Fibroblast of skin of abdomen (primary cell): Measurements from ENCODE around the gene SYNGR1.
A peak's percentile ranks its signal among the peaks of the same experiment; 100 is the strongest.
"Not testable (repeated sequence)": the region's sequence is repeated elsewhere in the genome, so short reads cannot be mapped to it uniquely, and the experiment has no call there.

Experiments used
- DNase-seq: peaks from one replicate; pipeline ENCODE4 v3.0.0-alpha.2; 2013

Gene SYNGR1

DNA sequence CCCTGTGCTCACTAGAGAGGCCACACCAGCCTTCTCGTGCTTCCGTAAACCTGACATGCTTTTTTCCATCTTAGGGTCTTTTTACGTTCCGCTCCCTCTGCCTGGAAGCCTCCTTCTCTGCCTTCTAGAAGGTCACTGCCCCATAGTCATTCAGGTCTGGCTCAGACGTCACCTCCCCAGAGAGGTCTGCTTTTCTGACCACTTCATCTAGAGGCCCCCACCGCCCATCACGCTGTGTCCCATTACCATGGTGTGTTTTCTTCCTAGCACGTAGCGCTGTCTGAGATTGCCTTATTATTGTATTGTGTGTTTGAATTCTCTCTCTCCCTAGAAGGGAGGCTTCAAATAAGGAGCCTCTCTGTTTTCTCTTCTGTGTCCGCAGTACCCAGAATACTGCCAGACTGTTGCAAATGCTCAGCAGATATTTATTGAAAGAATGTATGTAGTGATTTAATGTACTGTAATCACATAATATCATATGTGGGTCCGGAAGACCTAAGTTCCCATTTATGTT lies 59.8 kb downstream of the SYNGR1 start:
- no peak for DNase-seq

DNA sequence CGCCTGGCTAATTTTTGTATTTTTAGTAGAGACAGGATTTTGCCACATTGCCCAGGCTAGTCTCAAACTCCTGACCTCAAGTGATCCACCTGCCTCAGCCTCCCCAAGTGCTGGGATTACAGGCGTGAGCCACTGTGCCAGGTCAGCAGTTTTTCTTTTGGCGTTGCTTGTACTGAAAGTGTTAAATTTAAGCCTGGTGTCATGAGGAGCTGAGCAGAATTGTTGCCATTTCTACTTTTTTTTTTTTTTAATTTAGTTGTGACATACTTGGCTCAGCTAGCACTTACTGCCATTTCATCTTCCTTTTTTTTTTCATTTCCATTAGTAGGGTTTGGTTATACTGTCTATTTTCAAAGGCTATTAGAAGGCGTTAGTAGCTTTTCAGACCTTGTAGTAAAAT lies 60.5 kb downstream of the SYNGR1 start:
- DNase-seq: no peak

DNA sequence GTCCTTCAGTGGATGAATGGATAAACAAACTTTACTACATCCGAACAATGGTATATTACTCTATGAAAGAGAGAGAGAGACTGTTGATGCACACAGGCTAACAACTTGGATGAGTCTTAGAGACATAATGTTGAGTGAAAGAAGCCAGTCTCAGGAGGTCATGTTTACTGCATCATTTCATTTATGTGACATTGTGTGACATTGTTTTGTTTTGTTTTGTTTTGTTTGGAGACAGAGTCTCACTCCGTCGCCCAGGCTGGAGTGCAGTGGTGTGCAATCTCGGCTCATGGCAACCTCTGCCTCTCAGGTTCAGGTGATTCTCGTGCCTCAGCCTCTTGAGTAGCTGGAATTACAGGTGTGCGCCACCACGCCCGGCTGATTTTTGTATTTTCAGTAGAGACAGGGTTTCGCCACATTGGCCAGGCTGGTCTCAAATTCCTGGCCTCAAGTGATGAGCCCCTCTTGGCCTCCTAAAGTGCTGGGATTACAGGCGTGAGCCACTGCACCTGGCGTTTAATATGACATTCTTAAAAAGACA lies 62.1 kb downstream of the SYNGR1 start:
- DNase-seq: not testable (repeated sequence)

DNA sequence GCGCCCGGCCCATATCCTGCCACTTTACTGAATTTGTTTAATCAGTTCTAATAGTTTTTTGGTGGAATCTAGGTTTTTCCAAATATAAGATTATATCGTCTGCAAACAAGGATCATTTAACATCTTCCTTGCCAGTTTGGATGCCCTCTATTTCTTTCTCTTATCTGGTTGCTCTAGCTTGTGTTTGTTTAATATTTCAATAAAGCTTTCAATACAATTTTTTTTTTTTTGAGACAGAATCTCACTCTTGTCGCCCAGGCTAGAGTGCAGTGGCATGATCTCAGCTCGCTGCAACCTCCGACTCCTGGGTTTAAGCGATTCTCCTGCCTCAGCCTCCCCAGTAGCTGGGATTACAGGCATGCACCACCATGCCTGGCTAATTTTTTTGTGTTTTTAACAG lies 63.4 kb downstream of the SYNGR1 start:
- DNase-seq: not testable (repeated sequence)

DNA sequence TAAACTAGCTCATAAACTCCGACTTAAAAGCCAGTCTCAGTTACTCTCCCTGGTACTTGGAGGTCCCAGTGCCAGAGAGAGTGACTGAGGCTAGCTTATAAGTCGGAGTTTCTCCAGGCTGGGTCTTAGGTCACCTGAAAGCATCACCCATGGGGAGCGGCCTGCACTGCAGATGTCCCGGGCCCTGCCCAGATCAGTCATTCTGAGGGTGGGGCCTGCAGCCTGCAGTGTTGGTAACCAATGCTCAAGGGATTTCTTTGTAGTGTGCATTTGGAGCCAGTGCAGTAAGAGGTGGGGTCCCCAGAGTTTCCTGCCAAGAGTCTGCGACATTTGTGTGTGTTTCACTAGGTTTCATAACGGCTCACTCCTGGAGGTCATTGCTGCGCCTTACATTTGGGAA lies 64.6 kb downstream of the SYNGR1 start:
- no peak for DNase-seq

DNA sequence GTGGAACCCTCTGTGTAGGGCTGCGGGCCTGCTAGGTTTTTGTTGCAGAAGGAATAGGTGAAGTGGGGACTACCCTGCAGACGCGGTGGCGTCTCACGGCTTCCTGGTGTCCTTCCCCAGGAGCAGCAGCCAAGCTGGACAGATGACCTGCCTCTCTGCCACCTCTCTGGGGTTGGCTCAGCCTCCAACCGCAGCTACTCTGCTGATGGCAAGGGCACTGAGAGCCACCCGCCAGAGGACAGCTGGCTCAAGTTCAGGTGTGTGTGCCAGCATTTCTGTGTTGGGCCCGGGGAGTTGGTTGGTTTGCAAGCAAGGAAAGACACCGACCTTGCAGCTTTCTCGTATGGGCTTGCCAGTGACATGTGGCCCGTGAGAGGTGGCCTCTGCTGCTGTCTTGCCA lies 65.1 kb downstream of the SYNGR1 start:
- DNase-seq: no peak

DNA sequence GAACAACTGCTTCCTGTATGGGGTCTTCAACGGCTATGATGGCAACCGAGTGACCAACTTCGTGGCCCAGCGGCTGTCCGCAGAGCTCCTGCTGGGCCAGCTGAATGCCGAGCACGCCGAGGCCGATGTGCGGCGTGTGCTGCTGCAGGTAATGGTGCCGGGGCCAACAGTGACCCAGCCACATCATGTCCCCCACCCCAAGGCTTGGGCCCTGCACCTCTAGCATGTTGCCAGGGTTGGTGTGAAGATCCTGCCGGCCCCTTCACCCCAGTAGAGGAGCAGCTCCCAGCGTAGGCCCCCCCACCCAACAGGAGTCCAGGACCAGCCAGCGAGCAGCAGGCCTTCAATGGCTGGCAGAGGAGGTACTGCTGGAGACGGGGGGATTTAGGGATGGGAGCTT lies 65.7 kb downstream of the SYNGR1 start:
- DNase-seq: no peak

DNA sequence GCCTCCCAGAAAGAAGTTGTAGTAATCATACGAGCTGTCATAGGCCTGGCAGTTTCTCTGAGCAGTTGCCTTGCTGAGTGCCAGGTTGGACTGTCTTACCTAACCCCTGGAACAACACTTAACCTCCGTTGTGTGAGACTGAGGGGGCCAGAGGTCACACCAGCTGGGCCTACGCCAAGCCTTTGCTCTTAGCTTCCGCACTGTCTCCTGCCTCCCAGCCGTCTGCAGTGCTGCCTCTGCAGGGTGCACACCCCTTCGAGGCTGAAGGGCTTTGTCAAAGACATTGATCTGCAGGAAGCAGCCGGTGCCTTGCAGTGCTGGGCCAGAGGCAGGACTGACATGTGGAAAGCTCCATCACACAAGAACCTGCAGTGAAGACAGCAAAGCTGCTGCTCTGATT lies 66.5 kb downstream of the SYNGR1 start:
- no peak for DNase-seq

DNA sequence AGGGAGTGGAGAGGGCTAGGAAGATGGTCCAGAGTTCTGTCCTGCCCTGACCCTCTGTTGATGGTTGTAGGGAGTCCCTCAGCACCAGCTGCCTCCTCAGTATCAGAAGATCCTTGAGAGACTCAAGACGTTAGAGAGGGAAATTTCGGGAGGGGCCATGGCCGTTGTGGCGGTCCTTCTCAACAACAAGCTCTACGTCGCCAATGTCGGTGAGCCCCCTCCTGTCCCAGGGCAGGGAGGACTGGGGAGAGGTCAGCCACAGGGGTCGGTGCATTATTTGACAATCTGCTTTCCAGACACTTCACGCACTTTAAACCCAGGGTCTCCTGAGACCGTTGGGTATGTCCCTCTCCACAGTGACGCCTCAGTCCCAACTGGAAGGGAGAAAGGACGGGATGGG lies 67.8 kb downstream of the SYNGR1 start:
- DNase-seq: no peak

DNA sequence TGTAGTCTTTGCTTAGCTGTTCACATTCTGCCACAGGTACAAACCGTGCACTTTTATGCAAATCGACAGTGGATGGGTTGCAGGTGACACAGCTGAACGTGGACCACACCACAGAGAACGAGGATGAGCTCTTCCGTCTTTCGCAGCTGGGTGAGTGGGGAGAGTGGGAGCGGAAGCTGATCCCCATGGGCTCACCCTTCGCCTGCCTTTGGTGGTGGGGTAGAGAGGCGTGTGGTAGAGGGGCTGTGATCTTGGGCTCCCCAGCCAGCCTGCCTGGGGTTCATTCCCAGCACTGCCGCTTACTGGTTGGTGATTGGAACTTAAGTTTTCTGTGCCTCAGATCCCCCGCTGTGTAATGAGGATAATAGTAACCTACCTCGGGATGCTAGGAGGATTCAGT lies 68.9 kb downstream of the SYNGR1 start:
- DNase-seq: no peak

DNA sequence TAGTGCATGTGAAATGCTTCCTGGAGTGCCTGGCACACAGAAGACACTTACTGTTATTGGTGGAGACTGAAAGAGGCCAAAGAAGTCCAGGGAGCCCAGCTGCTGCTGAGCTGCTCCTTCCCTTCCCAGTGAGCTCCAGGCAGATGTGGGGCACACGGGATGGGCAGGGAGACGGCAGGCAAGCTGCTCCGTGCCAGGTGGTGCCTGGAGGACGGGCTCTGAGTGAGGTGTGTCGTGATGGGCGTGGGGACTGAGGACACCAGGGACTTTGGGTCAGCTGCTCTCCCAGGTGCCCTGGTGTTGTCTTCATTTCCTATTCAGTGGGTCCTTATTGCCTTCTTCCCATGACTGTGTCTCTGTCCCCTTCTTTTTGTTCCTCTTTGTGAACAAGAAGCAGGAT lies 69.3 kb downstream of the SYNGR1 start:
- no peak for DNase-seq

DNA sequence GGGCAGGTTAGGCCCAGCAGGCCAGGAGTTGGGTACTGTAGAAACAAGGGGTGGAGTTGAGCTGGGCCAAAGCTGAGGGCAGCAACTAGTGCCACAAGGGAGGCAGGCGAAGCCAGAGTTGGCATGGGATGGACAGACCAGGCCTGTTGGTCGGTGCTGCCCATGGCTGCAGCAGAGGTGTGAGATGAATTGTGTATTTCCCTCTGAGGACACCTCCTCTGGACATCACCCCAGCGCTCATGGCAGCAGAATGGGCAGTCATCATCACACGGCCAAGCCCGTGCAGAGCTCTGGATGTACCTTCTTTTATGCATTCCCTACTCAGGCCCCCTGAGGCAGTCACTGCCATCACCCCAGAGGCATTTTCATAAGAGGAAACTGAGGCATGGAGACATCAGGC lies 70.1 kb downstream of the SYNGR1 start:
- no peak for DNase-seq

DNA sequence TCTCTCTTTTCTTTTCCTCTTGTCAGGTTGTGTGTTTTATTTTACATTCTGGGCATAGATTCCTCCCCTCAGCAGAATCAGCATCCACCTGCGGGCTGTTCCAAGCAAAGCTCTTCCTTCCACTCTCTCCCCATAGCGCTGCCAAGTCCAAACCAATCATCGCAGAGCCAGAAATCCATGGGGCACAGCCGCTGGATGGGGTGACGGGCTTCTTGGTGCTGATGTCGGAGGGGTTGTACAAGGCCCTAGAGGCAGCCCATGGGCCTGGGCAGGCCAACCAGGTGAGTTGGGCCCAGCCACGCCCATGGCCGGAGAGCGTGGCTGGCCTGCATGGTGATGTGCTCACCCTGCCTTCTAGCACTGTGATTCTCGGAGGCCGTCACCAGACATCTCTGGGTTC lies 71.9 kb downstream of the SYNGR1 start:
- no peak for DNase-seq

DNA sequence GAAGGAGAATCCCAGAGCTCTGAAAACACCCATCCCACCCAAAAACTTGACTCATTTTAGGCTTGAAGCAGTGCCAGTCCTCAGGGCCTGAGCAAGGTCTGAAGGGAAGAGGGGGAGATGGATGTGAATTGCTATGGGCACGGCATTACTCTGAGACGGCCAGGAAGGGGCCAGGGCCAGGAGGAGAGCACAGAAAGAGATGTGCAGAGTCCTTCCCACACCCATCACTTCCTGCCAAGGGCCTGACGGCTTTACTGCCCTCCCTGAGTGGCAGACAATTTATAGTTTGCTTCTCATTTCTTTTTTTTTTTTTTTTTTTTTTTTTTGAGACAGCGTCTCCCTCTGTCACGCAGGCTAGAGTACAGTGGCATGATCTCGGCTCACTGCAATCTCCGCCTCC lies 72.3 kb downstream of the SYNGR1 start:
- no peak for DNase-seq

DNA sequence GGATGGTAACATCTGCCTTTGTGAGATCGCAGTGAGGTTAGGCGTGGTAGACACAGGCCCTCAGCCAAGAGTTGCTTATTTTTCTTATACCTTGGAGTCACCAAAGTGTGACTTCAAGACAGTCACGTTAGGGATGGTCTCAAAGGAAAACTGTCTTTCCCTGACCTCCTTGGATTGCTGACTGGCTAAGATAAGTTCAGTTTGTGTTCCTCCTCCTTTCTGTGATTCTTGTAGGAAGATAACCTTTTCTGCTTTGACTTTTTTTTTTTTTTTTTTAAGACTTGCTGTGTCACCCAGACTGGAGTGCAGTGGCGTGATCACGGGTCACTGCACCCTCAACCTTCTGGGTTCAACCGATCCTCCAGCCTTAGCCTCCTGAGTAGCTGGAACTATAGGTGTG lies 72.9 kb downstream of the SYNGR1 start:
- DNase-seq: no peak

DNA sequence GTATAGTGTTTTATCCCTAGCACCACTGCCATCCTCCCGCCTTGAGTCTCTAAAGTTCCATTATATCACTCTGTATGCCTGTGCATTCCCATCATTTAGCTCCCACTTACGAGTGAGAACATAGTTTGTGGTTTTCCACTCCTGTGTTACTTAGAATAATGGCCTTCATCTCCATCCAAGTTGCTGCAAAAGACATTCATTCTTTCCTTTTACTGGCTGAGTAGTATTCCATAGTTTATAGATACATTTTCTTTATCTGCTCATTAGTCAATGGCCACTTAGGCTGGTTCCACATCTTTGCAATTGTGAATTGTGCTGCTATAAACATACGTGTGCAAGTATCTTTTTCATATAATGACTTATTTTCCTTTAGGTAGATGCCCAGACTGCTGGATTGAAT lies 74.2 kb downstream of the SYNGR1 start:
- DNase-seq: no peak

DNA sequence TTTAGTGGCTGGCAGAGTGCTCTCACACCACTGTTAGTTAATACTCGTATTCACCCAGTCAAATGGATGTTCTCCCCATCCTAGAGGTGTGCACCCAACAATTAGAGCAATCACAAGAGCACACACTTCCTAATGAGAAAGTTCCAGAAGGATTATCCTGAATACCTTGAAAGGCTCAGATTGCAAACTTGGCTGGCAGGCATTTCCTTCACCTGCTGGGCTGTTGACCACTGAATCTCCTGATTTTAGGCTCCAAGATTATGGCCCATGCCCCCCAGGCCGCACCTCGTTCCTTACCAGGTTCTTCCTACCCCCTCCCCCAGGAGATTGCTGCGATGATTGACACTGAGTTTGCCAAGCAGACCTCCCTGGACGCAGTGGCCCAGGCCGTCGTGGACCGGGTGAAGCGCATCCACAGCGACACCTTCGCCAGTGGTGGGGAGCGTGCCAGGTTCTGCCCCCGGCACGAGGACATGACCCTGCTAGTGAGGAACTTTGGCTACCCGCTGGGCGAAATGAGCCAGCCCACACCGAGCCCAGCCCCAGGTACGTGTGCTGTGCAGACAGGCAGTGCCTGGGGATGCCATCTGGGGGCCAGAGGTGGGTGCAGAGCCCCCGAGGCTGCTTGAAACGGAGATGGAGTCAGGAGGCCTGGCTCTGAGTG lies 76.7 kb downstream of the SYNGR1 start:
- DNase-seq: no peak

DNA sequence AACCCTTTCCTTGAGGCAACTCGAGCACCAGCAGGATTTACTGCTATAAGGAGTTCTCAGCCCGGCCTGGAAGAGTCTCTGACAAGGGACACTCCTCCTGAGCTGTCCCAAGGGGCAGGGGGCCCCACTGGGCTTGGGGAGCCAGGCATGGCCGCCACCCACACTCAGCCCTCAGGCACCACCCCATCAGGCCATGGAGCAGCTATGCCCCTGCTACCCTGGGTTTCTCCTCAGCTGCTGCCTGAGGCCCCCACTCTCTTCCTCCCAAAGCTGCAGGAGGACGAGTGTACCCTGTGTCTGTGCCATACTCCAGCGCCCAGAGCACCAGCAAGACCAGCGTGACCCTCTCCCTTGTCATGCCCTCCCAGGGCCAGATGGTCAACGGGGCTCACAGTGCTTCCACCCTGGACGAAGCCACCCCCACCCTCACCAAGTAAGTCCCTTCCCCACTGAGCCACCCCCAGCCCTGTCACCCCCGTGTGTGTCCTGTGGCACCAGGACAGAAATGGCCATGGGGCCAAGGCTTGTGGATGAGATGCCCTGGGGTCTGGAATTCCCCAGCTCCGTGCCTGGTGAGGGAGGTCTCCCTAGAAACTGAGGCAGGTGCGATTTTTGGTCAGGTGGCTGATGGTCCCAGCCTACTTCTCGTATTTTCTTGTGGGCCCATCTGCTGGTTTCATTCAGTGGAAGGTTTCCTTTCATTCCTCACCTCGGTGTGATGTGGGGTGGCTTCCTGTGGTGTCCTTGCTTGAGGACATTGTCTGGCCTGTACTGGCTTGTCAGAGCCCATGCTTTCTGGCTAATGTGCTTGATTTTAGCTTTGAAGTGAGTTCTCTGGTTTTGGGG lies 78.2 kb downstream of the SYNGR1 start:
- no peak for DNase-seq

DNA sequence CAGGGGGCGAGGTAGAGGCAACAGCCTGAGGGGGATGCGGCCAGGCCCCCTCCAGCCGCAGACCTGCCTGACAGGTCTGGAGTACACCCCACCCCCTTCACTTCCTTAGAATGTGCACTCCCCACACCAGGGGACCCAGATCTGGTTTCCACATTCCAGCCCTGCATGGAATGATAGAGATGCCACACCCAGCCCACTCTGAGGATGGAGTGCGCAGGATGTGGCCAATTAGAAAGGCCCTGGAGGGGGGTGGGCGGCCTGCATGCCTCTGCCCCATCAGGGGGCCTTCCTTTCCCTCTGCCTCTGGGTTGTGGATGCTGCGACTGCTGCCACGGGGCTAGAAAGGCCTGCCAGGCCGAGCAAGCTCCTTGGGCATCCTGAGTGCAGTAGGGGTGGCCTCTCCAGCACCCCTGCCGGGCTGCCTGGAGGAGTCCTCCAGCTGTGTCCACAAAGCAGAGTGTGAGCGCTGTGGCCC lies 78.8 kb downstream of the SYNGR1 start:
- peak; percentile 68 for DNase-seq

DNA sequence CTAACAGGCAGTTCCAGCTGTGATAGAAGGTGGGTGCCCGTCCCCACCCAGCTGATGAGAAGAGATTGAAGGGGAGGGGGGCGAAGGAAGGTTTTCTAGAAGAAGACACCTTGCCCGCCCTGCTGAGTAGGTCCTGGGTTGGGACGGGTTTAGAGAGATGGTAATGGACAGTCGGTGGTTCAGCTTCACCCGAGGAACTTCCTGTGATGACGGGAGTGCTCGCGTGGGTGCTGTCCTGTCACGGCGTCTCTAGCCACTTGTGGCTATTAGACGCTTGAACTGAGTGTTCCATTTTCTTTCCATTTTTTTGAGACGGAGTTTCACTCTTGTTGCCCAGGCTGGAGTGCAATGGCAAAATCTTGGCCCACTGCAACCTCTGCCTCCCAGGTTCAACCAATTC lies 79.4 kb downstream of the SYNGR1 start:
- no peak for DNase-seq

DNA sequence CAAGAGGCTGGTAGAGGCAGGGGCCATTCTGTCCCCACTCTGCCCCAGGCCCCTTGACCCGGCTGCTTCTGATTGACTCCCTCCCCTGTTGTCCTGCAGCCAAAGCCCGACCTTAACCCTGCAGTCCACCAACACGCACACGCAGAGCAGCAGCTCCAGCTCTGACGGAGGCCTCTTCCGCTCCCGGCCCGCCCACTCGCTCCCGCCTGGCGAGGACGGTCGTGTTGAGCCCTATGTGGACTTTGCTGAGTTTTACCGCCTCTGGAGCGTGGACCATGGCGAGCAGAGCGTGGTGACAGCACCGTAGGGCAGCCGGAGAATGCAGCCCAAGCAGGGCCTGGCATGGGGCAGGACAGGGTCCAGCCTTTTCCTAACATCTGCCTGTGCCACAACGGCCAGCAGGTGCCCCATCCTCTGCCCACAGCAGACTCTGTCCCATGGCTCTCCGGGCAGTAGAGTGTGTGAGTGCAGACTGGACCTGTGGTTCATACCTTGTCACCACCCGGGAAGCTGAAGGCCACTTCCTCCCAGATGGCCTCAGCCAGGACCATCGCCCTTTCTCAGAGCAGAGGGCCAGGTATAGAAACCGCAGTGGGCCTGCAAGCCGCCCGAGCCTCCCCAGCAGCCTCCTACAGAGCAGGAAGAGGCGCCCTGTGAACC lies 80.3 kb downstream of the SYNGR1 start:
- DNase-seq: no peak

DNA sequence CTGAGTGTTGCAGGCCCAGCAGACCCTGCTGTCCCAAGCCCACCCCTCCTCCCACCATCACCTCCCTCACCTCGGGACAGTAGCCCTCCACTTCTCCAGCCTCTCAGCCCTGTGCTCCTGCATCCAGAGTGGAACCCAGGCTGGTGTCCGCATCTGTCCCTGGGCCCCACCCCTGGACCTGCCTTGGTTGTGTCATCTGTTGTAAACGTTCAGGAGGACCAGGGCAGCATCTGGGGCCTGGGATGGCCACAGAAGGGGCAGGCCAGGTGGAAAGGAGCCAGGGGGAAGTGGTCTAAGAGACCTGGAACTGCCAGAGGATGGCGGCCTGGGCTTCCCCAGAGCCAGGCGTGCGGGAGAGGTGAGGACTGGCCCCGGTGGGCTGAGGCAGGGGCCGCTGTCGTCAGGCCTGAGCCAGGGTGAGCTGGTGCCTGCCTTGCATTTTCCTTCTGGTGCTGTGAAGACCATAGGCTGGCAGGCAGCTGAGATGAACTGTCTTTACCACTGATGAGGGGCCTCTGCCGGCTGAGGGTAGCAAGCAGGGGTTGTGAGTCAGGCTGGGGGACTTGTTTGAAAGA lies 80.9 kb downstream of the SYNGR1 start:
- no peak for DNase-seq
